Measurements from ENCODE around the gene MZF1.

Gene MZF1

DNA sequence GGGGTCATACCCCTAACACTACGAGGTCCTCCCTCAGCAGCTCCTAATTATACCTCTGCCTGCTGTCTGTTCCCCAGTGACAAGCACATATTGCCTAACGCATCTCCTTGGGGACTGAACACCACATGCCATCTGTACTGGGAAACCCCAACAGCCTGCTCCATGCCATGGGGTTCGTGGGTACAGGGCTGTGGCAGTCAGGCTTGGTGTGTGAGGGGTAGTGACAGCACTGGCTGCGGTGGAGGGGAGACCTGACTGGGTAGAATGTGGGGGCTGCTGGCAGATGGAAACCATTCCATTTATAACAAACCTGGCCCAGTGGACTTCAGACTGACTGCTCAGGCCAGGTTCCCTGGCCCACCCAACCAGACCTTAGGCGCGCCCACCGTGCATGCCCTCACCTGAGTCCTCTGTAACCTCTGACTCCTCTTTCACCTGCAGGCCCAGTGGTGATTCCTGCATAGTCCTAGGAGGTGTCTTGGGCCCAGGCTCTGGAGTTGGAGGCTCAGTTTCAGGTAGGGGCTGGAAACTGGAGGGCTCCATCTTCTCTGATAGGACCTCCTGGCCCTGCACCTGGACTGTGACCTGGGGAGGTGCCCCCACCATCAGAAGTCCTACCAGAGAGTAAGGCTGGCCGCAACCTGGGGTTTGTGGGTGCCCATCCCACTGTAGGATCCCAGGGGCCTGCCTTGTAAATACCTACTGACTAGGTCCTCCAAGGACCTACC is 3.0 kb downstream of the MZF1 start:
- no peak for DNase-seq (ENCODE audit: low spot score)

DNA sequence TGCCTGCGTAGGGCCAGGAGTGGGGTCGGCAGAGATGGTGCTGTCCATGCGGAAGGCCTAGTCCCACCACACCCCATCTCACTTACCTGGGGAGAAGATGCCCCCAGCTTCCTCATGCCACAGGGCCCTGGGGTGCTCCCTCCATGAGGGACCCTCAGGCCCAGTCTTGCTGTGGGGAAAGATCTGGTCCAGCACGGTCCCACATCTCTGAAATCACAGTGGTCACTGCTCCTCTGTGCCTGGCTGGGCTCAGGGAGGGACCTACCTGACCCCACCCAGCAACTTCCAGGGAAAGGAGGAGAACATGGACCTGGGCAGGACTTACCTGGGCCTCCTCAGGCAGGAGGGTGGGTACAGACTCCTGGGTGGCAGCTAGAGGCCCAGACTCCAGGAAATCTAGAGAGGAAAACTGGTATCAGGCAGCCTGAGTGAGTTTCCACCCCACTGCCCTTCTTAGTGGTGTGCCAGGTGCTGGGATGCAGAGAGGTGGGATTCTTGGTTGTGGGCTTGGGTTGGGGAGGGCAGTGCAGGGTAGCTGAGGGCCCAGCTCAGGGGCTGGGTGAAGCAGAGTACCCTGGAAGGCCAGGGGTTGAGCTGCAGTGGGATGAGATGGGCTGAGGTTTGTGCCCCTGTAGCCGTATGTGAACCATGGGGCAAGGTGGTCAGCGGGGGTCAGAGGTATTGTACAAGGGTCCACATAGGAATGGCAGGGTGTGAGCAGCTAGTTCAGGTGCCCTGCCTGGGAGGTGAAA is 3.8 kb downstream of the MZF1 start:
- DNase-seq (ENCODE audit: low spot score): no peak

DNA sequence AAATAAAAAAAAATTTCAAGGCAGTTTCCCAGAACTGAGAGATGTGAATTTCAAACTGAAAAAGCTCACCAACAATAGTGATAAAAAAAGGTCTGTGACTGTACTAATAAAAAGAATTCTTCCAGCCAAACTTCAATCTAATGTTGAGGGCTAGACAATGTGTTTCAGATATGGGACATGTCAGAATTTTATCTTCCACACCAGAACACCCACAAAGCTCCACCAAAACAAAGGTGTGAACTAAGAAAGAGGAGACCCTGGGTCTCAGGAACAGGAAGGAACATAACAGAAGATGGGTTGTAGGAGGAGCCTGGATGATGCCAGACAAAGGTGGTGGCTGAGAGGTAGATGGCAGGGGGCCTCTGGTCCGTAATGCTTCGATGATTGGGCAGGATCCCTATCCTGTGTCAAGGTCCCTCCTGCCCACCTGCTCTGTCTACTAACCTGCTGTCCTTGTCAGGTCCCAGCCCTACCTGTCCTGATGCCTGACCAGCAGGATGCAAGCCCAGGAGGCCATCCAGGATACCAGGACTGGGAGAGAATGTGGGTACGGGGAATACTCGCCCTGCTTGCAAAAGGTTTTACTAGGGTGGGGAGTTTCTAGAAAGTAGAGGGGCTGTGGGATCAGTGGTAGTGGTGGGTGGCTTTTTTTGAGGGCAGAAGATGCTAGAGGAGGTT is 4.5 kb downstream of the MZF1 start:
- no peak for DNase-seq (ENCODE audit: low spot score)

DNA sequence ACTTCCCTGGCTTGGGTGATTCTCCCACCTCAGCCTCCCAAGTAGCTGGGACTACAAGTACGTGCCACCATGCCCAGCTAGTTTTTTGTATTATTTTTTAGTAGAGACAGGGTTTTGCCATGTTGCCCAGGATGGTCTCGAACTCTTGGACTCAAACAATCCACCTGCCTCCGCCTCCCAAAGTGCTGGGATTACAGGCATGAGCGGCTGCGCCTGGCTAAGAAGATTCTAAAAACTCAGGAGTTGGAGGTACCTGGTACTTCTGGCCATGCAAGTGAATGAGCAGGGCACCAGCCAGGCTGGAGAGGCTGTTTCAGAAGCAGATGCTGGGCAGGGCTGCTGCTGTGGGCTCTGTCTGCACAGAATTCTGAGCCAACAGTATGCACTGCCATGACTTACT is 6.1 kb downstream of the MZF1 start:
- DNase-seq (ENCODE audit: low spot score): no peak

DNA sequence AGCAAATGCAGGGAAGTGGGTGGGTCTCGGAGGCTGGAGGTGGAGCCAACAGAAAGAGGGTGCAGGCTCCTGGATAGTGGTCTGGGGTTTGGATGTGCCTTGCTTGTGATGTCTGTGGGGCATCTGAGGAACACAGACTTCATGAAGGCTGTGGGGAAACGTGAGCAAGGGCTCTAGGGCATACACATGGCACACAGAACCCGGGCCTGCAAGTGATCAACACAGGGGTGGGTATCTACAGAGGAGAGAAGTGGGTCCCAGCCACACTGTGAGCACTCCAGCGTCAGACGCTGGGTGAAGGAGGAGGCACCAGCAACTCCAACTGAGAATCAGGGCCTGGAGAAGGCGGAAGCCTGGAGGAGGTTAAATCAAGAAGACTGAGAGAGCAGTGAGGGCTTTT is 9.3 kb downstream of the MZF1 start:
- DNase-seq (ENCODE audit: low spot score): no peak

DNA sequence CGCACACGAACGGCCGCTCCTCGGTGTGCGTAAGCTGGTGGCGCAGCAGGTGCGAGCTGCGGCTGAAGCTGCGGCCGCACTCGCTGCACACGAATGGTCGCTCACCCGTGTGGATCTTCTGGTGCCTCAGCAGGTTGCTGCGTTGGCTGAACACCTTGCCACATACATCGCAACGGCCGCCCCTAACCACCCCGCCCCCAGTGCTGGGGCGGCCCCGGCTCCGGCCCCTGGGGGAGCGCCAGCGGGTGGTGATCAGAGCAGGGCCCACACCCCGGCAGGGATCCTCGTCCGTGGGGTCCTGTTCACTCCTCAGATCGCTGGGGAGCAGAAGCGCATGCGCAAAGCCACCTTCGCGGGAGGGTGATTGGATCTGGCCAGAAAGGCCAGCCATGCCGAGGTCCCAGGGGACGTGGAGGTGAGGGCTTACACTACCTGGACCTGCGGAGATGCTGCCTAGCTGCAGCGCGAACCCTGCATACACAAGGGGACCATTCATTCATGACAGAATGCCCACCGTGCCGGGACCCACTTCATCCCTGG is 10.0 kb downstream of the MZF1 start:
- DNase-seq (ENCODE audit: low spot score): peak; percentile 69

DNA sequence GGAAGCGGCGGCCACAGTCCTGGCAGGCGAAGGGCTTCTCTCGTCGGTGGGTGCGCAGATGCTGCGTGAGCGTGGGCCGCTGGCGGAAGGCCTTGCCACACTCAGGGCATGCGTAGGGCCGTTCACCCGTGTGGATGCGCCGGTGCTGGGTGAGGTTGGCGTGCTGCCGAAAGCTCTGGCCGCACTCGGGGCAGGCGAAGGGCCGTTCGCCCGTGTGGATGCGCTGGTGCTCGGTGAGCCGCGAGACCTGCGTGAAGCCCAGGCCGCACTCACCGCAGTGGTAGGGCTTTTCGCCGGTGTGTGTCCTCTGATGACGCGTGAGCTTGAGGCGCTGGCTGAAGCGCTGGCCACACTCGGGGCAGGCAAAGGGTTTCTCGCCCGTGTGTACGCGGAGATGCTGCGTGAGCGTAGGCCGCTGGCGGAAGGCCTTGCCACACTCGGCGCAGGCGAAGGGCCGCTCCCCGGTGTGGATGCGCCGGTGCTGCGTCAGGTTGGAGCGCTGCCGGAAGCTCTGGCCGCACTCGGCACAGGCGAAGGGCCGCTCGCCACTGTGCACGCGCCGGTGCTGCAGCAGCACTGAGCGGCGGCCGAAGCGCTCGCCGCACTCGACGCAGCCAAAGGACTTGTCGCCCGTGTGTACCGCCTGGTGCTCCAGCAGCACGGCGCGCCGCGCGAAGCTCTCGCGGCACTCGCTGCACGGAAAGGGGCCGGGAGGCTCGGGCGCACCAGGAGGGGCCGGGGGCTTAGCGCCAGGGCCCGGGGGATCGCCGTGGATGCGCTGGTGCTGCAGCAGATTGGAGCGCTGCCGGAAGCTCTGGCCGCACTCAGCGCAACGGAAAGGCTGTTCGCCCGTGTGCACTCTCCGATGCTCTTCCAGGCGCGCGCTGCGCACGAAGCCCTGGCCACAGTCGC is 10.8 kb downstream of the MZF1 start:
- no peak for DNase-seq (ENCODE audit: low spot score)

DNA sequence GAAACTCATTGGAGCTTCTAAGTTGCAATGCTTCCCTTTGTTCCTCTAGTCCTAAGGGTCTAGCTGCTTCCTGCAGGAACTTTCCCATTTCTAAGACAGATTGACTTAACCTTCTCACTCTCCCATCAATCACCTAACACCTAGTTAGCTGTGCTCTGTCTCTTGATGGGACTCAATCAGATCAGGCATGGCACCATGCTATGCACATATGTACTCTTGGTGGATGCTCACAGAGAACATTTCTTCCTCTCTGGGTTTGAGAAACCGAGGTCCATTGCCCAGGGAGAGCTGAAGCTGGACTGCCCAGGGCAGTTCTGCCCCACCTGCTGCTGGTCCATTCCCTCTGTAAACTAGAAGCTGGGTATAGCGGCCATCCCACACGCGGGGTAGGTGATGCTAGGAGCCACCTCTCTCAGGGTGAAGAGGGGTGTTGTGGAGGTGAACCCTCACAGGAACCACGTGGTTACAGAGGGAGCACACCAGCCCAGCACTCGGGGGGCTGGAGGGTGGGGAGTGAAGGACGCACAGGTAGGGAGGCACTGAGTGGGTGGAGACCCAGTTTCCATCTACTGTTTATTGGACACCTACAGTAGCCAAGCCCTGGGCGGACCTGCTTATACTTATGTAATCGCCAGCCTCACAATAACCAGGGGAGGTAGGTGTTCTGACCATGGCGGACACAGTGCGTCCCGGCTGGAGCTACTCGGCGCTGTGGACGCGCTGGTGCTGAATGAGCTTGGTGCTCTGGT is 11.6 kb downstream of the MZF1 start:
- DNase-seq (ENCODE audit: low spot score): no peak

DNA sequence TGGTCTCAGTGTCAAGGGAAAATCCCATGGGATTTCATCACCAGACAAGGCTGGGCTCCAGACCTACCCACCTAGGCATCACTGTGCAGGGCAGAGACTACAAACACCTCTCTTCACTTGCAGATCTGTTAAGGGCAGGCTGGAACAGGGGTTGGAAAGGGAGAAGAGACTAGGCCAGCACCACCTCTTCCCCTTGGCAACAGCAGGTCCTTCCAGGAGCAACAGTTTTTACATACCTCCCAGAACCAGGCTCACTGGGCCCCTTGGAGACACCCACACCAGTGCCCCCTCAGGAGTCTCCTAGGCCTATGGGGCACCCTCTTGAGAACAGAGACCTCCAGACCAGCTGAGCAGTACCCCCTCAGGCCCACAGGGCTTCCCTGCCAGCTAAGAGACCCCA is 12.2 kb downstream of the MZF1 start:
- DNase-seq (ENCODE audit: low spot score): no peak

DNA sequence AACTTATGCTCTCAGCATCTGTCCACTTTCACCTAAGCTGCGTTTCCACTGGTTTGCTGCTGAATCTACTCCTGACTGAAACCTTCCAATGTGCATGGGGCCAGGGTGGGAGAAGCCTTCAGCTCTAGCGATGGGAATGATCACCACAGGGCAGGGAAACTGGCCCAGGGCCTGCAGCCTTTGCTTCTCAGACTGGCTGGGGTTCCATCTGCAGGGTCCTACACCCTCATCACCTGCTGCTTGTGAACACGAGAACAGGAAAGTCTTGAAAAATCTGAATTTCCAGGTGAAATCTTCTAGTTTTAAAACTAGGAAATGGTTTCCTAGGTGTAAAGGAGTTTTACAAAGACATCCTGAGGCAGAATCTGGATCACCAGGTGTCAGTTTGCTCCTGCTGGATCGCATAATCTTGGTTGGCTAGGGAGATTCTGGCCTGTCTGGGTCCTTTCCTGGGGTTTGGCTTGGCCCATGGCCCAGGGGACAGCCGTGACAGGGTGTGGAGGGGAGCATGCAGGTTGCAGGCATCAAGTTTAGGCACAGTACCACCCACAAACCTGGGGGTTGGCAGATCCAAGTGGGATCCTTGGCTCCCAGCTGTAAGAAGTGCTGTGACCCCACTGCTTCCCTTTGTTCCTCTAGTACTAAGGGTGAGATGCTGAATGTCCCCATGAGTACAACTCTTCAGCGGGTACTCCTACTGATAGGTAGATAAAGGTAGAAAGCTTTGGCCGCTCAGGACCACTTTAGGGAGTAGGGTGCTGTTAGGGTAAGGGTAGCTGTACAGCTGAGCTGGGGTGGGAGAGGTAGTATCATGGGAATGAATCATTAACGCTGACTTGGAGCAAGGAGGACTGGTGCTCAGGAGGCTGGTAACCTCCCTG is 12.9 kb downstream of the MZF1 start:
- no peak for DNase-seq (ENCODE audit: low spot score)

DNA sequence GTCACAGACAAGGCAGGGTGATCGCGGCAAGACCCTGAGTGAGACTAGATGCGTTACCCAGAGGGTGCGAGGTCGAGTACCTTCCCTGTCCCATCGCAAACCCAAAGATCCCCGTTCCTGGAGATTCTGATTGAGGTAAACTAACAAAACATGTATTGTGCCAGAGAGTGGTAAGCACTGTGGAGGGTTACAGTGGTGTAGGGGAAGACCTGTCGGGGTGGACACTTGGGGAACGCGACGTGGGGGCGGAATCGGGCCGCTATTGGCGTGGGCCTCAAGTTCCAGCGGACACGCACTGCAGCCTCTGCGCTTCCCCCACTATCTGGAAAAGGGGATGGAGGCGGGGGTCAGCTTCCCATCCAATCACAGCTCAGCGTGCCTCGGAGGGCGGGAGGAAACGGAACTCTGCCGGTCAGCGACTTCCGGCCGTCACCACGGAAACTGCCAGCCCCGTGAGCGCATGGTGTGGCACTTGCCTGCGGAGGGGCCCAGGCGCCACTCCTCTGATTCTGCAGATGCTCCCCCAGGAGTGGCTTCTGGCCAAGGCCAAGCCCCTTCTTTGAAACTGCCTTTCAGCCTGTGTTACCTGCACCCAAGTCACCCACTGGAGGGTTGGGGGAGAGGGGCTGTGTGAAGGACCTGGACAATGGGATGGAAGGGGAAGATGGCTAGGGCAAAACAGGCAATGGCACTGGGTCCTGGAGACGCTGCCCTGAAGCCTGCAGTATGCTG is 13.7 kb downstream of the MZF1 start:
- peak; percentile 77 for DNase-seq (ENCODE audit: low spot score)

DNA sequence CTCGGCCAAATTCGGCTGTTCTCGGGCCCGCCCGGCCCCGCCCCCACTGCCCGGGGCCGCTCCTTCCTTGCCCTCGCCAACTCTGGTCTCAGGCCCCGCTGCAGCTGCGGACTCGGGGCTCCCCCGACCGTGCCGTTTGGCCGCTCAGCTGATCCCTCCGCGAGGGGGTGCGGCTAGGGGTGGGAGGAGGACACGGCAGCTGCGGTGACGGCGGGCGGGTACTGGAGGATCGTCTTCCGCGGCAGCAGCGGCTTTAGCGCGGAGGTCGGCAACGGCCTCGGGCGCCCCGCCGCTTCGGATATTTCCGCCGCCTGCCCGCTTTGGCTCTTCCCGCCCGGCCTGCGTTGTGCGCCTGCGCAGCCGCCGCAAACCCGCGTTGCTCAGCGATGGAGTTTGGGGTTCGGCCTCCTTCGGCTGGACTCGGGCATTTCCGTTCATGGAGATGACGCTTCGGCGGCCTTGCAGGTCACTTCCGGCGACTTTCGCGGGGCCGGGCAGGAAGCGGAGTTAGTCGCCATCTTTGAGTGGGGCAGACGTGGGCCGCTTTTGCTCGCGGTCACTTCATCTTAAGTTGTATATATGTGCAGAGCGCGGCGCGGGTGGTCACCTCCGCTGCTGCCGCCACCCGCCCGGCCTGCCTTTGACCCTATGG is 14.4 kb downstream of the MZF1 start:
- peak; percentile 94 for DNase-seq (ENCODE audit: low spot score)

DNA sequence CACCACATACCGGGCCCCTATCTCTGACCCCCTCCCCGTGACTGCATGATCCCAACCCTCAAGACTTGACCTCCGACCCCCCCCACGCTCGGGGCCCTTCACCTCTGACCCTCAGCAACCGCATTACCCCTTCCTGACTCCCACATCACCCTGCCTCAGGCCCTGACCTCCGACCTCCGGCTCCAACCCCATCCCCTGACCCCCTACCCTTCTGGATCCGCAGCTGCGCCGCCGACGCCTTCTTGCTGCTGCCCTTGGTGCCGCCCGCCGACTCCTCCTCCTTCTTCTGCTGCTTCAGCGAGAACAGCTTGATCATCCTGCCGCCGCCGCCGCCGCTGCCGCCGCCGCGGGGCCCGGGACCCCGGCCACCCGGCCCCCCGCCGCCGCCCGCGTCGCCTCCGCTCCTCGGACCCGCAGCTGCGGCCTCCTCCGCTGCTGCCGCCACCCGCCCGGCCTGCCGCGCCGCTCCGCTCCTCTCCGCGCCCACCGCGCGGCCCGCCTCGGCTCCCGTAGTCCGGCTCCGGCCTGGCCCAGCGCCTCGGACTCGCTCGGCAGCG is 15.0 kb downstream of the MZF1 start, which contains the start of gene UBE2M:
UBE2M (minus strand) TSS at position 546 of the 557 bp plus-strand sequence; CDS start at position 316, 230 bp downstream.
- no peak for DNase-seq (ENCODE audit: low spot score)

DNA sequence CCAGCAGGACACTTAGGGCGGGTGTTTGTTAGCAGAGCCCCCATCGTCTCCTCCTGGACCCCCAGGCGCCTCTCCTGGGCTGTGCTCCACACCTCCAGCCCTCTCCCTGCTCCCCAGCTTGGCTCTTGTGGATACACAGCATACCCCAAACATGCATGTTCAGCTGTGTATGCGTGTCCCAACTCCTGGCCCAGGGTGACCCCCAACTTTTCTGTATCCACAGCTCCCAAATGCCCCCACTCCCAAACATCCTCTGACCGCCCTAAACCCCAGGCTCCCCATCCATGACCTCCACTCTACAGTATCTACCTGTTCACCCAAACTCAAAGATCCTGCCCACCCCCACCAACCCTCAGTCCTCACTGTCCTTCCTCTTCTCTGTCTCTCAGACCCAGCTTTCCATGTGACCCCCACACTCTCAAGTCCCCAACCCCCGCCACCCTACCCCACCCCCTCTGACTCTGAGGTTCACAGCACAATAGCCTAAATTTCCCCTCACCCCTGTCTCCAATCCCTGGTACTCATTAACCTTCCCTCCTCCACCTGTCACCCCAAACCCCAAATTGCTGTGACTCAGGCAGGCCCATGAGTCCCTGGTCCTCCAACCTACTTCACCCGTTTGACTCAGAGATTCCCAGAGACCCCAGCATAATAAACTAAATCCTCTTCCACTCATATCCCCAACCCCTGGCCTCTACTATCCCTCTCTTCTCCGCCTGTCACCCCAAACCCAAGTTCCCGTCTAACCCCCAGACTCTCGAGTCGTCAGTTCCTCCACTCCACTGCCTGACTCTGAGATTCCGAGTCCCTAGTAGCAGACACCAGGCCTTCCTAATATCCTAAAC is 15.7 kb downstream of the MZF1 start:
- no peak for DNase-seq (ENCODE audit: low spot score)

DNA sequence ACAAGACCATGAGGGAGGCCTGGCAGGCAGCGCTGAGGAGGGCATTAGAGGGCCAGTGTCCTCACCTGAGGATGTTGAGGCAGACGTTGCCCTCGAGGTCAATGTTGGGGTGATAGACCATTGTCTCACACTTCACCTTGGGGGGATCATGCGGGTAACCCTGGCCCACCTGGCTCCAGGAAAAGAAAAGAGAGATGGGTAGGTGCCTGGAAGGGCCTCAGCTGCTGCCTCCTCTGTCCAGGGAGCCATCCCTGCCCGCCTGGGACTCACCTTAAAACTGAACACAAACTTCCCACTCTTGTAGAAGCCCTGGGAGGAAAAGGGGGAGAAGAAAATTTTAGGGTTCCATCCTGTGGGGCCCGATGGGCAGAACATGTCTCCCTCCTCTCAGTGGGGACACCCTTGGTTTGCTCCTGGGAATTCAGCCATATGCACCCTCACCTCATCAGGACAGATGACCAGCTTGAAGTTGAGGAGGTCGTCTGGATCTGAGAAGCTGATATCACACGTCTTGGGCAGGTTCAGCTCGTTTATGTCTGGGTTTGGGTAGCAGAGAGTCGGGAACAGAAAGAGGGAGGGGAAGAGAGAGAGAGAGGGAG is 16.4 kb downstream of the MZF1 start:
- no peak for DNase-seq (ENCODE audit: low spot score)

DNA sequence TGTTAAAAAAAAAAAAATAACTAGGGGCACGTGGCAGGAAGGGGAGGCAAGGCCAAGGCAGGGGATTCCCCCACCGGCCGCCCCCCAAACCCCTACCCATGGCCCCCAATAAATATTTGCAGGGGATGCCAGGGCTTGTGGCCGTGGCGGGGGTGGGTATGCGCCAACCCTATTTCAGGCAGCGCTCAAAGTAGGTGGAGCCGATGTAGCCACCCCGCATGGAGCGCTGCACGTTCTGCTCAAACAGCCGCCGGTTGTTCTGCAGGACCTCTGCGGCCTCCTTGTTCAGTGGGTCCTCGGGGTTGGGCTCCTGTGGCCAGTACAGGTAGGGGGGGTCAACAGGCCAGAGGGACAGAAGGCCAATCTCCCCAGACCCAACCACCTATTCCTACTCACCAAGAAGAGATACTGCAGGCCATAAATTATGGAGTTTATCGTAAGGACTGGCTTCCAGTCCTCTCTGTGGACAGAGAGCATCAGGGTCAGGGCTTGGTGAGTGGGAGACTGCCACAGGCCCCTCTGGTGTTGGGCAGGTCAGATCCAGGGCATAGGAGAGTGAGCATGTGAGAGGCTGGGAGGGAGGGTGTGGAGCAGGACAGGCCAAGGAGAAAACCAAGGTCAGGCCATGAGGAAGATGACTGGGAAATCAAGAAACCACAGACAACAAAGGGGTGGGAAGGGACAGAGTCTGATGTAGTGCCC is 17.1 kb downstream of the MZF1 start:
- DNase-seq (ENCODE audit: low spot score): no peak
